NK-92 treated with Interleukin-12 subunit alpha and Interleukin-12 subunit beta, amount 100 ng/mL, for 24 hours (cell line): Measurements from ENCODE around the gene PSMC2.
"Not testable (repeated sequence)": the region's sequence is repeated elsewhere in the genome, so short reads cannot be mapped to it uniquely, and the experiment has no call there.

Source experiments
- DNase-seq: peaks from one replicate; lab custom pipeline; 2025; lab: John Stamatoyannopoulos, UW

Gene PSMC2

DNA sequence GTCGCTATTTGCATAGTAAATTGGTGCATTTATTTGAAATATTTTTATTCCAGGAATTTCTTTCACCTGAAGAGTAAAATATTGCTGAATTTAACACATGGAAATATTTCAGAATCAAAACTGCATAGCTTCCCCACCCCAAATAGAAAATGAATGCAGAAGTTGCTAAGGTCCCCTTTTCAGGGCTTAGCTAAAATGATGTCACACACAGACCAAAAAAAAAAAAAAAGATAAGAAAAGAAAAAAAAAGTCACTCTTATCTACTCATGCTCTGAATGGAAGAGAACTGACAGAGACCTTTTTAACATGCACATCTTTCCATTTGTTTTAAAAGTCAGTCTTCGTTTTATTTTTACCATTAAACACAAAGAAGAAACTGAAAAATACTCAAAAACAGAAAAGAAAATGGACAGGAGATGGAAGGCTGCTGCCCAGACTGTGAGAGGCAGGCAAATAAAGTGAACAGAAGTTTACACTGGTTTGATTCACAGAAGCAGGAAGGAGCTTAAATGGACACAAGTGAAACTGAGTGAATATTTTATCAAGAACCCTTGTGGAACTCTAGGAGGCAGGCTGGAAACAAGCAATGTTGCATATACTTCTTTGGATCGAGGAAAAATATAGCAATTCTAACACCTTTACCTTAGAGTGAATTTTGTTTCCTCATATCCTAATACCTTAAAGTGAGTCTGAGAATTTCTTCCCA, 32.0 kb downstream of the PSMC2 start:
- DNase-seq = no peak

DNA sequence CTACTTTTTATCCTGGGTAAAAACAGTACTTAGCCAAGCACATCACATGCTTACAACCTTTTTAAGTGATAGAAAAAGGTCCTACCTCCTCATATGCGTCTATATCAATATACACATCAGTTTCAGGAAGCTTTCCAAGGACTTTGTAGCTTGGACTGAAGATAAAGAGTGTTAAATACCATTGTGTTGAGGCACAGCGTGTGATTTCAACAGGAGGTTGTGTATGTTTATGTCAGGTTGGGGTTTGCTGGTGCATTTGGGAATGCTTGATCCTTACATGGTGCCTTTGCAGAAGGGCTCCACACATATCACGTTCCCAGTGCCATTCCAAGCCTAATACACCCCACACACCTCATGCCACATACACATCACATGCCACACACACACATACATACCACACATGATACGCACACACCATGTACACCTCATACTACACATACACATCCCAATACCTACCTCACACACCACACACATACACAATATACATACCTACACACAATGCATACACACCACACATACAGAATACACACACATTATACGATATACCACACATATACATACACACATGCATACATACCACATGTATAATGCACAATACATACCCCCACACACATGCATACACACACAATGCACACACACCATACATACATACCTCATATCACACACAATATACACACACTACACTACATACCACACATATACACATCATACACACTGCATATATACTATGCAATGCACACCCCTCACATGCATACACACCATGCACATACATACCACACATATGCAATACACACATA, 33.1 kb downstream of the PSMC2 start:
- DNase-seq = no peak

DNA sequence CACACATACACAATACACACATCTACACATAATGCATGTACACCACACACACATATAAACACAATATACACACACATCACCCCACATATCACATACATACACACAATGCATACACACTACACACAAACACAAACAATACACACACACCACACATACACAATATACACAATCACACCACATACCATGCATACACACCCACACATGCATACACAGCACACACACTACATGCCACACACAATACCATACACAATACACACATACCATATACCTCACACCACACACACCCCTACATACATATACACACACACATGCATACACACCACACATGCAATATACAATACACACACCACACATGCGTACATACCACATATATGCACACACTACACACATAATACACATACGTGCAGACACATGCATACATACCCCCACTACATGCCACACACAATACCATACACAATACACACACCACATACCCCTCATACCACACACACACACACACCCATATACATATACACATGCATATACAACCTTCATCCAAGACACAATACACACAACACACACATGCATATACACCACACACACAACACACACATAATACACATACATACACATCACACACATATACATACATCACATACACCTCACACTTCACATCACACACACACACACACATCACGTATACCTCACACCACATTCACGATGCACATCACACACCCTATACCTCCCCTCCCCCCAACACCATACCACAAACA, 34.0 kb downstream of the PSMC2 start:
- DNase-seq = no peak

DNA sequence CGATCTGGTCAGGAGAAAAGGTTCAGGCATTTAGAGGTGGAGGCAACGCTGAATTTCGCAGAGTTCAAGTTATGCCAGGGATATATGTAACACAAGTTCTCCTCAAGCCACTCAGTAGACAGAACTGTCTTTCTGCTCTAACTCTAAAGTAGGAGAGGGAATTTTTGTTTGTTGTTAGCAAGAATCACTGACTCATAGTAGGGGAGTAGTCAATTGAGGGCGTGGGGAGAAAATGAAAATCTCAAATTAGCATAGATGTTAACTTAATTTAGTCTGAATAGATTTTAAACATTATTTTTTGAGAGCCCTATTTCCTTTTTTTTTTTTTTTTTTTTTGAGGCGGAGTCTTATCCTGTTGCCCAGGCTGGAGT, 34.6 kb downstream of the PSMC2 start:
- no peak for DNase-seq

DNA sequence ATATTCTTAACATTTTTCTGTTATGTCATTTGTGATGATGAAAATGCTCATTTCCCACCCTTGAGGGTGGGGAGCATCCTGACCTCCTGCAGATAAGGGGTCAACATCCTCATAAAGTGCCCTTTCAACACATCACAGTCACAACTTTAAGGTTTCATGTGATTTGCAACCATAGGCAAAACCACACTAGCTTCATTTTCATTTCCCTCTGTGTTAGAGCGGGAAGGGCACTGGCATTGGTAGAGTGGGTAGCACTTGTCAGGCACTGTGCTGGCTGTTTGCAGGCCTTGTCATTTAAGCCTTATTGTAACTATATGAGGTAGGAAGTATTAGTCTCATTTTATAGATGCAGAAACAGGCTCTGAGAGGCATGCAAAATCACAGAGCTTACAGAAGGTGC, 39.8 kb downstream of the PSMC2 start:
- DNase-seq = no peak

DNA sequence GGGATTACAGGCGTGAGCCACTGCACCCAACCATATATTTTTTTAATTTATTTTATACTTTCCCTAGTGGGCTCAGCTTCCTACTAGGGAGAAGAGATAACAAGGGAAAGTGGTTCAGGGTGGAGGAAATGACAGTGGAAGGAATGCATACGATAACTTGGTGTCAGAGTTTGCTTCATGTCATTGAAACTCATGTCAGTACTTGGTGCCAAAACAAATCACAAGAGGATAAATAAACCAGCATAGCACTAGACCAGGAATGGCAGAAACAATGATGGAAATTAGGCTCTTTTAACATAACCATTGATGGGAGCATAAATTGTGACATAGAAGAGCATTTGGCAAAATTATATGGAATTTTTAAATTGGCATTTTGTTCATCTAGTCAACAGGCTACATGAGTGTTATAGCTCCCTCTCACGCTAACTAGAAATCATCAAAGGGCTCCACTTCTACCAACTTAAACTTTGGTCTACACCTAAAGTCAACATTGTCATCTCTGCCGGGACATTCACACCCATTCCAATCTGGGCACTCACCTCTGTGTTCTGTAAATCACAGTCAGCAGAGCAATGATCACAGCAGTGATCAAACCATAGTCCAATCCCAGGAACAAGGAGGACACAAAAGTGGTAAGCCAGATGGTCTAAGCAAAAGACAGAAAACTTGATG, 41.2 kb downstream of the PSMC2 start:
- DNase-seq = no peak

DNA sequence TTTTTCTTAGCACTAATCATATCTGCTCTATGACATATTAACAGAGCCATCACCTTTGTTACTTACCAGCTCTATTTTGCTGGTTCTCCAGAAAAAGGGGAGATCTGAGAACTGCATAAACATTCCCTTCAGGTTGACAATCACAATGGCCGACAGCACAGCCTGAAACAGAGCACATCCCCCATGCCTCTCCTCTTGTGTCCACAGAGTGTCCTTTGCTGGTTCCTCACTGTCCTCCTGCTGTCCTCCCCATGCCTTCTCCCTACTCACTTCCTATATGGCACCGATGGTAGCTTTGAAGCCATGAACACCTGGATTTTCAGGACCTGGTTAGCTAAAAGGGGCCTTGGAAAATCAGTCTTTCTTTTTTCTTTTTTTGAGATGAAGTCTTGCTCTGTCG, 41.8 kb downstream of the PSMC2 start:
- no peak for DNase-seq

DNA sequence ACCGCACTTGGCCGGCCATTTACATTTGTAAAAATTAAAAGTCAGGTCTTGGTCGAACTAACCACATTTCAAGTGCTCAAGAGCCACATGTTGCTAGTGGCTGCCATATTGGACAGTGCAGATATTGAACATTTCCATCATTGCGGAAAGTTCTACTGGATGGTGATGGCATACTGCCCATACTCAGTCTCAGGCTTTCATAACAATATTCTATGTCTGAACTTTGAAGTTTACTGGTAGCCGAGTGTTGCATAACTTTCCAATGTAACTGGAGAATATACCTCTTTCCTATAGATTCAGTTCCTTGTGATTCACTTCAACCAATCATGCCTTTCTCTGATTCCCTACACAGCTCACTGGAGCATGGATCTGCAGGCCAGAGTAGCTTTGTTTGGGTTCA, 43.7 kb downstream of the PSMC2 start:
- no peak for DNase-seq

DNA sequence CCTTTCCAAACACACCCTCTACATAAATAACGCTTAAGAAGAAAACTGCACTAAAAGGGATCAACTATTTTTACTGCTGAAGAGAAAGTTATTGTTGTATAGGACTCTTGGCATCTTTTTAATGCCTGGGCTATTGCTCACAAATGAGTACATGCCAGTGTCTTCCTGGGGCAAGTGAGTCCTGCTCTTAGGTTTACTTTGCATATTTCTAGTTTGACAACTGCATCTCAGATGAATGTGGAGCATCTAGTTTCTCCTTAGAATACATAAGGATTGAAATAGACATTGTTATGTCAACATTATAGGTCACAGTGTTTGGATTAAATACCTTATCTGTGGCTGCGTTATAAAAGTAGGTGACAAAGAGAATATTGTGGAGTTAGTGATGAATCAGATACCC, 44.5 kb downstream of the PSMC2 start:
- no peak for DNase-seq

DNA sequence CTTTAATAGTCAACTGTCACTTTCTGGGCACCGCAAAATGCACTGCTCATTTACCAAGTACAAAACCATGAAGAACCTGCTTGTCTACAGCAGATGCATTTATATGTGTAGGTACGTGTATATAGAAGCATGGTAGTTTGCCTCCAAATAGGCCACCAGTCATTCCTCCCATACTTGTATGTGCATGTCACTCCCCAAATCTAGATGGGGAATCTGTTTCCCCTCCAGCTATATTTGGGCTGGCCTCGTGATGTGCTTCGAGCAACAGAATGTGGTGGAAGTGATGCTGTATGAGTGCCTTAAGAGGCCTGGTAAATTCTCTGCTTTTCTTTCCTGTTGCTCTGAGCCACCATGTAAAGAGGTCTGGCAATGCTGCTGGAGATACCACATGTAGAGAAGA, 47.1 kb downstream of the PSMC2 start:
- DNase-seq = no peak

DNA sequence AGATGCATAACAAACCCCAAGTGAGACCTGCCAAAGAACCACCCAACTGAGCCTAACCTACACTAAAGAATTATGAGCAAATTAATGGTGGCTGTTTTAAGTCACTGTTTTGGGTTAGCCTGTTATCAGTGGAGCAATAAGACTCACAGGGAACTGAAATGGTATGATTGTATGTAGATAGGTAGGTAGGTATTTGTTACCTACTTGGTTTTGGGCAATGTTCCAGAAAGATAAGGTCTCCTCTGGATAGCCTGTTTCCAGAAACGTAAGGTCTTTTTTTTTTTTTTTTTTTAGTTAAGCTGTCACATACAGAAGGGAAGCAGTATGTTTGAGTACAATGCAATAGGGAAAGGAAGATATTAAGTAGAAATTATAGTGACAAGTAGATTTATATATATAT, 47.6 kb downstream of the PSMC2 start:
- no peak for DNase-seq

DNA sequence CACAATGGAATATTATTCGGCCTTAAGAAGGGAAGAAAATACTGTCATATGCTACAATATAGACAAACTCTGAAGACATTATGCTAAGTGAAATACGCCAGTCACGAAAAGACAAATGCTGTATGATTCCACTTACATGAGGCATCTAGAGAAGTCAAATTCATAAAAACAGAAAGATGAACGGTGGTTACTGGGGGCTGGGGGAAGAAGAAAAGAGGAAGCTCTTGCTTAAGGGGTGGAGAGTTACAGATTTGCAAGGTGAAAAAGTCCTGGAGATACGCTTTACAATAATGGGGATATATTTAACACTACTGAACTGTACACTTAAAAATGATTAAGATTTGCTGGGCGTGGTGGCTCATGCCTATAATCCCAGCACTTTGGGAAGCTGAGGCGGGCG, 49.0 kb downstream of the PSMC2 start:
- no peak for DNase-seq

DNA sequence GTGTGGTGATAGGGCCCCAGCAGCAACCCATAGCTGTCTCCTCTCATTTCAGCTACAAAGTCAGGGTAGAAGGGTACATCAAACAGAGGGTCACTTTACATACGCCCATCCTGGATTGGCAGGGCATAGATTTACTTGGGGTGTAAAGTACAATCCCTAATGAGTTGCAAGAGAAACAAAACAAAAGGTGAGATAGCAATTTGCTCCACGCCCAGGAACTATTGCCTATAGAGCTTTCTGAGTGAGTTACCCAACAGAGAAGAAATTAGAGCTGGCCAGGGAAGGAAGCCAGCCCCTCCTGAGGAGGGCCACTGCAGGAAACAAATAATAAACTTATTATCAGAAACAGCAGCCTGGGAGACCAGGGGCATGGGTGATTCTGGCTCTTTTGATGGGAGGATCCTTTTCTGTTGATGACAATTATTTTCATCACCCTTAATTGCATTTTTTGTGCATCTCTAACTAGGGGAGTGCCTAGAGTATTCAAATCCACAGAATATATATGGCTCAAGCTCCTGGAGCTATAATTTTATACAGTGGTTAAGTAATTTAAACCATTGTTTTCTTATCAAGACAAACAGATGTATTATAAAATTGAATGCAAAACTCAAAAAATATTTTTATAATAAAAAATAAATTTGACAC, 51.2 kb downstream of the PSMC2 start:
- DNase-seq = no peak

DNA sequence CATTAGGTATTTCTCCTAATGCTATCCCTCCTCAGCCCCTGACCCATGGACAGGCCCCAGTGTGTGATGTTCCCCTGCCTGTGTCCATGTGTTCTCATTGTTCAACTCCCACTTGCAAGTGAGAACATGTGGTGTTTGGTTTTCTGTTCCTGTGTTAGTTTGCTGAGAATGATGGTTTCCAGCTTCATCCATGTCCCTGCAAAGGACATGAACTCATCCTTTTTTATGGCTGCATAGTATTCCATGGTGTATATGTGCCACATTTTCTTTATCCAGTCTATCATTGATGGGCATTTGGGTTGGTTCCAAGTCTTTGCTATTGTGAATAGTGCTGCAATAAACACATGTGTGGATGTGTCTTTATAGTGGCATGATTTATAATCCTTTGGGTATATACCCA, 52.2 kb downstream of the PSMC2 start:
- not testable (repeated sequence) for DNase-seq

DNA sequence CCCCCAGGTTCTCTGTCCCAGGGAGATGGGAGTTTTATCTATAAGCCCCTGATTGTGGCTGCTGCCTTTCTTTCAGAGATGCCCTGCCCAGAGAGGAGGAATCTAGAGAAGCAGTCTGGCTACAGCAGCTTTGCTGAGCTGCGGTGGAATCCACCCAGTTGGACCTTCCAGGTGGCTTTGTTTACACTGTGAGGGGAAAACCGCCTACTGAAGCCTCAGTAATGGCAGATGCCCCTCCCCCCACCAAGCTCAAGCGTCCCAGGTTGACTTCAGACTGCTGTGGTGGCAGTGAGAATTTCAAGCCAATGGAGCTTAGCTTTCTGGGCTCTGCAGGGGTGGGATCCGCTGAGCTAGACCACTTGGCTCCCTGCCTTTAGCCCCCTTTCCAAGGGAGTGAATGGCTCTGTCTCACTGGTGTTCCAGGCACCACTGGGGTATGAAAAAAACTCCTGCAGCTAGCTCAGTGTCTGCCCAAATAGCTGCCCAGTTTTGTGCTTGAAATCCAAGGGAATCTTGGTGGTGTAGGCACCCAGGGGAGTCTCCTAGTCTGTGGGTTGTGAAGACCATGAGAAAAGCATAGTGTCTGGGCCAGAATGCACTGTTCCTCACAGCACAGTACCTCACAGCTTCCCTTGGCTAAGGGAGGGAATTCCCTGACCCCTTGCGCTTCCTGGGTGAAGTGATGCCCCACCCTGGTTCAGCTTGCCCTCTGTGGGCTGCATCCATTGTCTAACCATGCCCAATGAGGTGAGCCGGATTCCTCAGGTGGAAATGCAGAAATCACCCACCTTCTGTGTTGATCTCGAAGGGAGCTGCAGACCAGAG, 58.6 kb downstream of the PSMC2 start:
- DNase-seq = not testable (repeated sequence)

DNA sequence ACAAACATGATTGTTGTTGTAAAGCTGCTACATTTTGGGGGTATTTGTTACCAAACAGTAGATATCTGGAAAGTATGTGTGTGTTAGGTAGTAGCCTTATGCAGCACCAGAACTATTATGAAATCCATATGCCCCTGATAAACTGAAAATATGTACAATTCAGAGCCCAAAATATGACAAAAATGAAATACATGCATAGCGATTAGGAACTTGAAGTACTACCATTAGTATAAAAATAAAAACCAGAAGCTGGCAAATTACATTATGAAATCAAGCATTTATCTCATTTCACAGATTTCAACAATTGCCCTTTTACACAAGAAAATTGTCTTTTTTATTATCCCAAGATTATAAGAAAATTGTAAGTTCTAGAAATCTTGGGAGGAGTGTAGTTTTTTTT, 64.7 kb downstream of the PSMC2 start:
- no peak for DNase-seq

DNA sequence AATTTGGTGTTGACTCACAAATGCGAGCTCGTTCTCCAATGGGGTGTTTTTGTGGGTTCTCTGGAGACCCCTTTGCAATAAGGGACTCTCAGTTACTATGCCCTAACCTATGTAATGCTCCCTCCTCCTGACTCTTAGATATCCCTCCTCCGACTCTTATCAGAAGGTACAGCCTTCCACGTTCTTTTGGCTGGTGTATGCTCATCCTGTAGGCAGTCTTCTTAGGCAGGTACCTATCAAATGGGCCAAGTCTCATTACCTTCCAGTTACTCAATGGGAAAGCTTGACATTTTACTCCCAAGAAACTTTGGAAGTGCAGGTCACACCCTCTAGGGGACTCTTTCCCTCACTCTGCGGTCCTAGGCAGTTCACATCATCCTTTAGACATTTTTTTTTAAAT, 66.0 kb downstream of the PSMC2 start:
- DNase-seq = no peak

DNA sequence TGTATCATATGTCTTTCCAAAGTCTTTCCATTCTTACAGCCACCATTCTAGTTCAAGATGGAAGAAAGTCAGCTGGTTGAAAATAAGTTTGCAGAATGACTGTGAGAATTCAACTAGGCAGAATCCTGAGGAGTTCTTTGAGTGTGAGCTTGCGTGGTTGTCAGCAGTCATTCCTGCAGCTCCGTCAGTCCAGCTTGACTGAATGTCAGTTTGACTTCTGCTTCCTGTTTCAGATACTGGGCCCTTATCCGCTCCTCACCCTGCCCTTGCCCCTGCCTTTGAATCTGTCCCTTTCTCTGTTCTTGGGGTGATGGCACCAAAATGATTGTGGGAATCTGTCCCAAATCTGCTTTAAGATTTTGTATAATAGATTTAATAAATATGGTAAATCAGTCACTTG, 70.8 kb downstream of the PSMC2 start:
- no peak for DNase-seq
